Inflammatory macrophage (primary cell): ENCODE data around the gene TOP2B.

Experiments
- DNase-seq, 2 donors: peaks; one replicate each; pipeline ENCODE4 v3.0.0-alpha.2; 2020 to 2022

The TOP2B gene

GRCh38 chr3:25556447-25556846, 108.3 kb downstream of the TOP2B start:
- peak in 1 of 2 donors; percentile 1 for DNase-seq

GRCh38 chr3:25555695-25556437, 108.8 kb downstream of the TOP2B start:
- no peak for DNase-seq

- DNase-seq = no peak
Measured at GRCh38 chr3:25554376-25554775, 110.3 kb downstream of the TOP2B start.

- DNase-seq = no peak
Measured at GRCh38 chr3:25552251-25552650, 112.5 kb downstream of the TOP2B start.

GRCh38 chr3:25548836-25549235, 115.9 kb downstream of the TOP2B start:
- DNase-seq = no peak

GRCh38 chr3:25547943-25548674, 116.6 kb downstream of the TOP2B start:
- no peak for DNase-seq
